GM21737 (cell line): ENCODE results near the gene MBTPS1.
"Not testable (repeated sequence)": the region's sequence is repeated elsewhere in the genome, so short reads cannot be mapped to it uniquely, and the experiment has no call there.

Experiments used
- ATAC-seq: cut with Tn5 transposase; IDR thresholded peaks from one replicate; pipeline ENCODE4 v1.9.1; 2021; ENCODE audit warnings: mild to moderate bottlenecking, moderate library complexity; ENCODE audit not compliant: unreplicated experiment

MBTPS1 gene

DNA sequence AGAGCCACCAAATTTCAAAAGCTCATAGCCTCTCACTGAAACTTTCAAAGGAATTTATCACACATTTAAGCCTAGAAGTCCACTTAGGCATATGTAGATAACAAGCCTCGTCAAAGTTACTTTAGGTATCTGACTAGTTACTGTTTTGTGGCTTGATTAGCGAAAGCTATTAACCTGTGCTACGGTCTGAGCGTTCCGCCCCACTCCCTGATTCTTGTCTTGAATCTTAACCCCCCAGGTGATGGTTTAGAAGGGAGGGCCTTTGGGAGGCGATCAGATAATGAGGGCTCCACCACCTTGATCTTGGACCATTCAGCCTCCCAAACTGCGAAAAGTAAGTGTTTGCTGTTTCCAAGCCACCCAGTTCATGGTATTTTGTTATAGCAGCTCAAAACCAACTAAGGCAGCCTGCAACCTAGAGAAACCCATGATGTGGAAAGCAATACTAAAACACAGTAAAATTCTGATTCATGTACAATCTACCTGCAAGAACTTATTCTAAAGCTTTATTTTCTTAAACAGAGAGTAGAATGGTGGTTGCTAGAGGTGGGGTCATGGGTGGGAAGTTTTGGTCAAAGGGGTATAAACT is 21.1 kb upstream of the MBTPS1 start:
- no peak for ATAC-seq

DNA sequence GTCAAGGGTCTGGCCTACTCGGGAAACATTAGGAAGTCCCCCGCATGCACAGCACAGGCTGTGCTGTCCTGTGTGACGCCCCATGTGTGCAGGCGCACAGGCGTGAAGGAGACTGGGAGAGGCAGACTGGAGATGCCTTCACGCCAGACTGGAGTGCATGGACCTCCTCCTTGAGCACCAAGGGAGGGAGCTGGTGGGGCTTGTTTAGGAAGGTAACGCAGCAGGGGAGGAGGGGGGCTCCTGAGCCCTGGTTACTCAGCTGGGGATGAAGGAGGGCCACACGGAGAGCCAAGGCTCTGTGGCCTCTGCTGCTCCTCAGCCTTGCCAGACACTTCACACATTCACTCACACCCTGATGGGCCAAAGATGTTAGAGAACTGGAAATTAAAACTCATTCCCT is 20.5 kb upstream of the MBTPS1 start:
- ATAC-seq = no peak

DNA sequence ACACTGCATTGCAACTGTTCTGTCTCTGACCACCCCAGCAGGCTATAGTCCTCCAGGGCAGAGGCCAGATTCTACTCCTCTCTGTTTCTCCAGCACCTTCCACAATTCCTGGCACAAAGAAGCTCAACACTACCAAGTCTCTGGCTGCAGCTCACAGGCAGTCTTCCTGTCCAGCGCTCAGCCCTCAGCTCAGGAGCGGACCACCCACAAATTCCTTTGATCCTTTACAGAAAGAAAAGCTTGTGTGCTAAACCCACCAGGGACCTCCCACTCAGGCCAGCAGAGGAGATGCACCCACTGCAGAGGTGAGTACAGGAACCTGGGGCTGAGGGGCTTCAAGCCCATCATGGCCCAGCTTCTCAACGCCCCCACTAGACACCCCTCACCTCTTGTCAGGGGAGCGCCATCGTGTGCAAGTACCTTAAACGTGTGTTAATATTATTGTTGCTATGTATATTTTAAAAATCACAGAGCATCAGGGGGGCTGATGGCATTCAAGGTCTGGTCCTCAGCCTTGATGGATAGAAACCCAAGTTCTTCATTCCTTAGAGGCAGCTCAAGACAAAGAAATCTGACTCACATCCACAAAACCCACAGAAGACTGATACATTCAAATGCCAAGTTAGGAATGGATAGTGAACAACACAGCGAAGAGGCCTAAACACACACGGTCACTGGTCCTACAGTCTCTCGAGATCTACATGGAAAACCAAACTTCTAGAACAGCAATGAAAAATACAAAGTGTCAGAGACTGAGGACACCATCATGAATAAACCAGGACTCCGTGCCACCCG is 19.8 kb upstream of the MBTPS1 start:
- no peak for ATAC-seq

DNA sequence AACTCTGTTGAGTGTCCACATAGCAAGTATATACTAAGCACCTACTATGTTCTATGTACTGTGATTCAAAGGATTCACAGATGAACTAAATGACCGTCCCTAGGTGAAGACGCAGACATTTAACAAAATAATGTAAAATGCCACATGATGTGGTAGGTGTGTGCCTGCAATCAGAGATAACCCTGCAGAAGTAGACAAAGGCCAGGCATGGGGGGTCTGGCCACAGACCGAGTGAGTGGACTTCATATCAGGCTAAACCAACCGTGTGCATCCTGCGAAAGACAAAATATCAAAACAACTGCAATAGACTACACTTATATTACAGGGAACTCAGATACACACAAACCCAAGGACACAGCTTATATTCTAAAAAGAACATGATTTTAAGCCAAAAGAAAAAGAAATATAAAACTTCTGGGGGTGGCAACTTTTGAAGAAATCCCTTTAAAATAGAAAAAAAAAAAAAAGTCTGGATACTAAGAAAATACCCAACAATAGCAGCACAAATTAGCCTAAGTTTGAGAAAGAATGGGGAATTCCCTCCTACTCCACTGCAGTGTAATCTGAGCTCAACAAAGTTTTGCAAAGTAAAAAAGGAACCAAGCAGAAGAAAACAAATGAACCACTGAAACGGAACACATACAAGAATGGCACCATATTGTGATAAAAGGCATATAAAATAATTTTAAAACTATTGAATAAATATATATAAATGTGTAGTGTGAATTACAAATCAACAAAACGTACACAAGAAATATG is 16.0 kb upstream of the MBTPS1 start:
- ATAC-seq = no peak

DNA sequence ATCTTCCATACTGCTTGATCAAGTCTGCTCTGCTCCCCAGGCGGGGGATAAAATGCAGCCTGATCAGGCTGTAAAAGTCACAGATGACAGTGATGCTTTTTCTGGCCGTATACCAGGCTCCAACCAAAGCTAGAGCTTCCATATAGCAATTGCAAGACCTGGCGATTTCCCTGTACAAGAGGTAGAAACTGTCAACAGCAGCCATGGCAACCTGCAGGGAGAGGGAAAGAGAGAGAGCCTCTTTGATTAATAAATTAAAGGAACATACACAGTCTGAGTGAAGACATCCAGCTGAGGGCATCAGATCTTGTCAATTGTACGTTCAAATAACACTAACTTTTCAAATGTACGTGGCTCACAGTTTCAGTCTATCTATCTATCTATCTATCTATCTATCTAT is 14.4 kb upstream of the MBTPS1 start:
- no peak for ATAC-seq

DNA sequence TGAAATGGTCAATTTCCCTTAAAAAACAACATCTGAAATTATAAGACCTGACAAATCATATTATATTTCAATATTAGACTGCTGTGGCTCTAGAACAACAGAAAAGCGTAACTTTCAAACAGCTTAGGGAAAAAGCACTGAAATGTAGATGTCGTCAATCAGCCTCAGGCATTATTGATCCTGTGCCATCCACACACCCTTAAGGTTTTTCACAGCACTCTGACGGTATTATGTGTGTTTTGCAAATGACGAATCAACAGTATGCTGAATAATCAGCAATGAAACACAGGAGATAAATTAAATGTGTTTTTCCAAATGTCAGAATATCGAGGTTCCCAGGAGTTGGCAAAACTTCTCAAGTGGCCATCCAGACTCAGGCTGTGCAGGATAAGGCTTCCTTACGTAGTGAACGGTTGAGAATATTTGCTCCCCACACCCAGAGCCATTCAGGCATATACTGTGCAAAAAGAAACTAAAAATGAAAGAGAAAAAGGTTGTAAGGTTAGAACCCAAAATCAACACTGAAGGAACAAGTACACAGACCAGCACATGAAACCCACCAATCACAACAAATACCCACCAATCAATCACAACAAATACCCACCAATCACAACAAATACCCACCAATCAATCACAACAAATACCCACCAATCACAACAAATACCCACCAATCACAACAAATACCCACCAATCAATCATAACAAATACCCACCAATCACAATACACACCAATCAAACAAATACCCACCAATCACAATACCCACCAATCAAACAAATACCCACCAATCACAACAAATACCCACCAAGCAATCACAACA is 7.7 kb upstream of the MBTPS1 start:
- ATAC-seq = peak; percentile 57

DNA sequence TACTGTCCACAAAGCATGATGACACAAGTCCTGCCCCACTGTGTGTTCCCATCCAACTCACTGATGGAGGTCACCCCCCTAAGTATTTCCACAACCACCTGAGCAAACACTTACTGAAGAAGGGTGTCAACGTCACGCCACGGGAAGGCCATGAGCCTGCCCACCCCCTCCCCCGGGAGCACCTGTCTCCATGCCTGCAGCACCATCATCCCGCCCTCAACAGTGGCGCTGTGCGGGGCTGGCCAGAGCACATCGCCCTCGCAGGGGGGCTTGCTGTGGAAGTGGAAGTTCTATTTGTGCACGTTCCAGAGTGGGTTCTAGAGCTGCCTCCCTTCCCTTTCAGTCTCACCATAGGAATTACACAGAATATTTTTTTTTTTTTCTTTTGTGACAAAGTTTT is 4.3 kb upstream of the MBTPS1 start:
- no peak for ATAC-seq

DNA sequence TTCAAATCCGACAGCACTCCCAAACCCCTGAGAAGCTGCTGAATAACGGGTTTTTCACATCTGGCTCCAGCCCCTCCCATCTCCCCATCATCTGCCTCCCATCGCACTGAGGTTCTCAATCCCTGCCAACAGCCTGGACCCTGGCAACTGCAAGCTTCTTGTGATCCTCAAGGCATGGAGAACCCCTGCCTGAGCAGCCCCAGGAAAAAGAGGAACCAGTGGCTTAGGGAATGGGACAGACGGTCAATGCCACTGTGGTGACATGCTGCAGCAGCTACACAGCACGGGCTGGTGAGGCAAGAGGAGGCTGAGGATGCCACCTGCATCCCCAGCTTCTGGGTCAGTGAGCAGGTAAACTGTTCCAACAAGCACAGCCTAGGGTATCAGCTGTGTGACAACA is 3.3 kb upstream of the MBTPS1 start:
- ATAC-seq = no peak

DNA sequence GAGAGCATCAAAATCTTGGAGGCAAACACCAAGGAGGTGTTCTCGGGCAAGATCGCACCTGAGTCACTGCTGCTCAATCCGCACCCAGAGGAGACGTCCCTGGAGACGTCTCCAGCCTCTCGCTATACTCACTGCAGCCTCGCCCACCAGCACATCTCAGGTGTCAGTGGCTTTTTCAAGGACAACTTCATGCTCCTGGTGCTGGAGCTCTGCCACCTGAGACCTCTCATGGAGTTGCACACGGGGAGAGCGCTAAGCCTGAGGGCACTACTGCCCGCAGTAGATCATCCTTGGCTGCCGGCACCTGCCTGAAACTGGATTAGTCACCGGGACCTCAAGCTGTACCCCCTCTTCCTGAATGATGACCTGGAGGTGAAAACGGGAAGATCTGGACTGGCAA is 2.6 kb upstream of the MBTPS1 start:
- no peak for ATAC-seq

DNA sequence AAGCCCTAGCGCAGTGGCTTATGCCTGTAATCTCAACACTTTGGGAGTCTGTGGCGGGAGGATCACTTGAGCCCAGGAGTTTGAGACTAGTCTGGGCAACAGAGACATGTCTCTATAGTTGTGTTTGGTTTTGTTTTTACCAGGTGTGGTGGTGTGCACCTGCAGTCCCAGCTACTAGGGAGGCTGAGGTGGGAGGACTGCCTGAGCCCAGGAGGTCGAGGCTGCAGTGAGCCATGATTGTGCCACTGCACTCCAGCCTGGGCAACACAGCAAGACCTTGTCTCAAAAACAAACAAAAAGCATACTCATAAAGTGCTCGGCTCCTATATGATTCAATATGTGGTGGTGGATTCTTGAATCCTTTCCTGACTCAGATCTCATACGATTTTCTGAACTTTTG is 1.6 kb upstream of the MBTPS1 start:
- ATAC-seq = not testable (repeated sequence)

DNA sequence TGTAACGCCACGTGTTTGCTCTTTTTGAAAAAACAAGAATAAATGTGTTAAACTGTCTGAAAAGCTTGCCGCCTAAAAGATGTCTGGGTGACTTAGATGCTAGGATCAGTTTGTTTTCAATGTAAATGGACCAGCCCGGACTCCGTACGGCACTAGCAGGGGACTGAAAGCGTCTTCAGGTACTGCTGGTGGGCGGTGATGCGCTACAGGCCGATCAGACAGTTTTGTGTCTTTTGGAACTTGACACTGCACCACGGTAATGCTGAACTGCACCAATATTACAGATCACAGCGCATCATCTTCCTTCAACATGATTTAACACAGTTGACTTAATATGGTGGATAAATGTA is 727 bp upstream of the MBTPS1 start:
- ATAC-seq = peak; percentile 7

DNA sequence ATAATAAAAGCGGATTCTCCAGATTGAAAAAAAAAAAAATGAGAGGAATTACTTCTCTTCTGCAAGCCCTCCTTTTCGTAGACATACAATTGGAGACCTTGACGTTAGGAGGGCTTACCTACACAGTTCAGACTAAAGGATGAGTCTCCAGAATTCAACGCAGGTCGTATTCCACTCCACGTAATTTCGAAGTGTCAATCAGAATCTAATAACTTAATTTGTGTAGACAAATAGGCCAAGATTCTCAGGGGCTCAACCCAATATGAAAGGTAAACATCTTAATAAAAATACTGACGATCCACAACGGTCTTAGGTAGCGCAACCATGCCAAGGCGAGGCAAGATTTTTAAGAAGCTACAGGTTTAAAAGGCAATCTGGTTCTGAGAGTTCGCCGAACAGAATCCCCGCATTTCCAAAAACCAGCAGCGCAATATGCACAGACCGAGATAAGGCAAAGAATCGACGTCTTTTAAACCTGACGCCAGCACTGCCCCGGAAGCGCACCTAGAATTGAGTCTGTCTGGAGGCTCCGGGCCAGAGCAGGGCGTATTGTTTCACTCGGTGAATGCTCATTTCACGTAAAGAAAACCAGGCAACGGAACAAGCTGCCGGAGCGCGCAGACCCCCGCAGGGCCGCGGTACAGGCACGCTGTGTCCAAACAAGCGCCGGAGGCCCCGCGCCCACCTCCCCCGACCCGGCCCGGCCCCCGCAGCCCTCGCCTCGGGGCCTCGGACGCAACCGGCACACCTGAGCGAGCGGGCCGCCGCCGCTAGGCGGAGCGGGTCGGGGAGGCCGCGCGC is 623 bp downstream of the MBTPS1 start:
- peak; percentile 30 for ATAC-seq

DNA sequence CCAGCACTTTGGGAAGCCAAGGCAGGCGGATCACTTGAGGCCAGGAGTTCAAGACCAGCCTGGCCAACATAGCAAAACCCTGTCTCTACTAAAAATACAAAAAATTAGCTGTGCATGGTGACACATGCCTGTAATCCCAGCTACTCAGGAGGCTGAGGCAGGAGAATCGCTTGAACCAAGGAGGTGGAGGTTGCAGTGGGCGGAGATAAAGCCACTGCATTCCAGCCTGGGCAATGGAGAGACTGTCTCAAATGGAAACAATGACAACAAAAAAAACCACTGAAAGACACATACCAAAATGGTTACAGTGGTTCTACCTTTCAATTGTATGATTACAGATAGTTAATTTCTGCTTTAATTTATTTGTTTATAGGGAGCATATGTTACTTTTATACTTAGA is 4.8 kb downstream of the MBTPS1 start:
- ATAC-seq = not testable (repeated sequence)

DNA sequence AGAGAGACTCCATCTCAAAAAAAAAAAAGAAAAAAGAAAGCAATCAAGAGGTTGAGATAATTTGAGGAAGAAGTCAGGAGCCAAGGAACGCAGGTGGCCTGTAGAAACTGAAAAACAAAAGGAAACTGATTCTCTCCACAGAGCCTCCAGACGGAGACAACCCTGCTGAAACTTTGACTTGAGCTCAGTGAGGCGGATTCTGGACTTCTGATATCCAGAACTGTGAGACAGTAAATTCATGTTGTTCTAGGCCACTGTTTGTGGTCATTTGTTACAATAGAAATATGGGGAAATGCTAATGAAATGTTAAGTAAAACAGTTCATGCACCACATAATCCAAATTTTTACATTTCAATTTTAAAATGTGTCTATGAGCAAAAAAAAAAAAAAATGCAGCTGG is 5.2 kb downstream of the MBTPS1 start:
- no peak for ATAC-seq

DNA sequence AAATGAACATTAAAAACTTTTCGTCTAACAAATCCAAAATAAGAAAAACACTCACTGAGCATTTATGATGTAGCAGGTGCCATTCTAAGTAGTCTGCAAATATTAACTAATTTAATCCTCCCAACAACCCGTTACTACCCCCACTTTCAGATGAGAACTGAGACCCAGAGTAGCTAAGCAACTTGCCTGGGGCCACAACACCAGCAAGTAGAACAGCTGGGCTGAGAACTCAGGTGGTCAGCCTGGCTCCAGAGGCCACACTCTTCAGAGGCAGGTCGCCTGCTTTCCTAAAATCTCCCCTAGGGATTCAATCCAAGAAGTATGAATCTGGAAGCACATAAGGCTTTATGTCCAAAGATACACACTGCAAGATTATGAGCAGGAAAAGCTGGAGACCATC is 6.2 kb downstream of the MBTPS1 start:
- no peak for ATAC-seq

DNA sequence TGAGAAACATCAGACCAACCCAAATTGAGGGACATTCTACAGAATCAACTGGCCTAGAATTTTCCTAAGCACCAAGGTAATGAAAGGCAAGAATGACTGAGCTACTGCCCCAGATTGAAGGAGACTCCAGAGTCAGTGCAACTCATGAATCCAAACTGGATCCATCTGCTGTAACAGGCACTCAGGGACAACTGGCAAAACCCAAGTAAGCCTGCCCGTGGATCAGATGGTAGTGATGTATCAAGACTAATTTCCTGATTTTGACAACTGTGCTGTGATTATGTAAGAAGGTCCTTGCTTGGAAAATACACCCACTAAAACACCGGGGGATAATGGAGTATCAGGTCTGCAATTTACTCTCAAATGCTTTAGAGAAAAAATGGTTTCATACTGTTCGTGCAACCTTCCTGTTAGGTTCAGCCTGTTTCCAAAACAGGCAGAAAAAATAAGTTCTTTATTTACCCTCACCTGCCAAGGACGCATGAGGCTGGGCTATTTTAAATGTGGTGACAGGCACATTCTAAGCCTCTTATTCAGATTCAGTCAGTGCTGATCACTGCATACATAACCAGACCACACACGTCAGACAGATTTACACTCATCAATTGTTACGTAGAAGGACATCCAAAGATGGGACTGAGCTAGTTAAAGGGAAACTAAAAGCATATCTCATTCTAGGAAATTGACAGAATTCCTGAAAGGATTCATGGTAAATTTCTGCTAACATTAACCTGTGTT is 7.0 kb downstream of the MBTPS1 start:
- ATAC-seq = no peak

DNA sequence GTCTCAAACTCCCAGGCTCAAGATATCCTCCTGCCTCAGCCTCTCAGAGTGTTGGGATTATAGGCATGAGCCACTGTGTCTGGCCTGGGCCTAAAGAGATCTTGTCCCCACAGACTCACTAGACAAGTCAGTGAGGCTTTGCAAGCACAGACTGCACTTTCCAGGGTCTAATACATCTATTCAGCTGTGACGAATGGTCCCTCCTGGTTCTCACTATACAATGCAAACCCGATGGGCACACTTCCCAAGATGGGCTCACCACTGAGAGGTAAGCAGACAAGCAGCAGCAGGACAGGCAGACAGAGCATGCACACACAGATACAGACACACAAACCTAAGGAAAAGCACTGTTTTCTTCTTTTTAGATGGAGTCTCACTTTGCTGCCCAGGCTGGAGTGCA is 8.8 kb downstream of the MBTPS1 start:
- ATAC-seq = no peak

DNA sequence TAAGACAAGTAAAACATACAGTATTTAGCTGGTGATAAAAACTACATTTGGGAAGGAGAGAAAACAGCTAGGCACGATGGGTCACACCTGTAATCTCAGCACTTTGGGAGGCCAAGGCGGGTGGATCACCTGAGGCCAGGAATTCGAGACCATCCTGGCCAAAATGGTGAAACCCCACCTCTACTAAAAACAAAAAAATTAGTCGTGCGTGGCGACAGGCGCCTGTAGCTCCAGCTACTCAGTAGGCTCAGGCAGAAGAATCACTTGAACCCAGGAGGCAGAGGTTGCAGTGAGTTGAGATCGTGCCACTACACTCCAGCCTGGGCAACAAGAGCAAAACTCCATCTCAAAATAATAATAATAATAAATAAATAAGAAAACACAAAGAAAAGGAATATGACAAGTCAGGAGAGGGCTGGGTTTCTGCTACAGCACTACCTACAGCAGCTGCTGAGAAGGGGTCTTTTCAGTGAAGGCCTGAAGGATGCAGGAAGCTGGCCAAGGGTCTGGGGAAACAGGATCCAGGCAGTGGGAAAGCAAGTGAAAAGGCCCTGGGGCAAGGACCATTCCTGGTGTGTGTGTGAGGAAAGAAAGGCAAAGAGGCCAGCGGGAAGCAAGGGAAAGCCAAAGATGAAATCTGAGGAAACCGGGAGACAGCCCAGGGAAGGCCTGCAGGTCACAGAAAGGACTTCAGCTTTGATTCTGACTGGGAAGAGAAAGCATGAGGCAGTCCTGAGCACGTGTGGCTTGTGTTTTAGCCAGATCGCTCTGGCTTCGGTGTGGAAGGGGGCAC is 10.6 kb downstream of the MBTPS1 start:
- no peak for ATAC-seq

DNA sequence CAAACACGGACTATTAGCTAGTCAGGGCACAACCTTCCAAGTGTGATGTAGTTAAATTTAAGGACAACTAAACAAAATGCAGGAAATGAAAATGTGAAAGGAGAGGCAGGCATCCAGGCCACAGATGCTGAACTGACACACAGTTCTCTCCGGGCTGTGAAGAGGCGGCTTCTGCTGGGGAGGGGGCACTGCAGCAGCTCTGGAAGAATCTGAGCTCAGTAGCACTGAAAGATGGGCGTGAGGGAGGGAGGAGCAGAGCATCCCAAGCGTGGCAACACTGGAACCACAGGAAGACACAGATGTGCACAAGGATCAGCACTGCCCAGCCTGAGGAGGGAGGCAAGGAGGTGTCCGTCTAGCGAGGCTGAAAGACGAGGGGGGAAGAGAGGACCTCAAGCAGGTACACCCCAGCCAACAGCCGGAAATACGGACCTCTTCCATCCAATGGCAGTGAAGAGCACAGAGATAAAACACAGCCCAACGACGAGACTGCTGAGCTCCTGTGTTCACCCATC is 11.4 kb downstream of the MBTPS1 start:
- no peak for ATAC-seq
